Panc1 (cell line): ENCODE data around the gene FHAD1.

Experiments
- POLR2AphosphoS5 ChIP-seq: IDR thresholded peaks from 2 replicates; pipeline ENCODE4 v1.6.1; 2012; ENCODE audit warnings: mild to moderate bottlenecking, low read depth, low read length, moderate library complexity
- SIN3A ChIP-seq: IDR thresholded peaks from 2 replicates; pipeline ENCODE4 v1.6.1; 2012; ENCODE audit warnings: low read depth, mild to moderate bottlenecking, low read length, moderate library complexity, borderline replicate concordance; ENCODE audit not compliant: insufficient read depth
- TF ChIP-seq, protein P1 (sequence below): fragments of 450-650 bp; IDR thresholded peaks from 2 replicates; pipeline ENCODE4 v1.5.1; 2017; ENCODE audit warnings: mild to moderate bottlenecking

DNA sequence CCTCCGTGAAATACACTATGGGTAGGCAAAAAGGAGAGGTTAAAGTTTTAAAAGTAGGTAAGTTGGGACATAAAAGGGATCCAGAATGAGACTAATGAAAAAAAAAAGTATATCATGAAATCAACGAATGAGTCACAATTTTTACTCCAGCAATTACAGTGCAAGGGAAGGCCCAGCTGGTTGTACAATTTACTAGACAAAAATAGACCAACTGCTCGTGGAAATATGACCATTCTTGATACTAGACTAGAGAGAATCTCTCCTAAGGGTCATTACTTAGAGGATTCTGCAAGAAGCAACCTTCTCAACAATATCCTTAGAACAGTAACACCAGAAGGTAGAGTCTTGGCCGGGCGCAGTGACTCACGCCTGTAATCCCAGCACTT, 107.5 kb downstream of the FHAD1 start:
- TF ChIP-seq, protein P1, sequence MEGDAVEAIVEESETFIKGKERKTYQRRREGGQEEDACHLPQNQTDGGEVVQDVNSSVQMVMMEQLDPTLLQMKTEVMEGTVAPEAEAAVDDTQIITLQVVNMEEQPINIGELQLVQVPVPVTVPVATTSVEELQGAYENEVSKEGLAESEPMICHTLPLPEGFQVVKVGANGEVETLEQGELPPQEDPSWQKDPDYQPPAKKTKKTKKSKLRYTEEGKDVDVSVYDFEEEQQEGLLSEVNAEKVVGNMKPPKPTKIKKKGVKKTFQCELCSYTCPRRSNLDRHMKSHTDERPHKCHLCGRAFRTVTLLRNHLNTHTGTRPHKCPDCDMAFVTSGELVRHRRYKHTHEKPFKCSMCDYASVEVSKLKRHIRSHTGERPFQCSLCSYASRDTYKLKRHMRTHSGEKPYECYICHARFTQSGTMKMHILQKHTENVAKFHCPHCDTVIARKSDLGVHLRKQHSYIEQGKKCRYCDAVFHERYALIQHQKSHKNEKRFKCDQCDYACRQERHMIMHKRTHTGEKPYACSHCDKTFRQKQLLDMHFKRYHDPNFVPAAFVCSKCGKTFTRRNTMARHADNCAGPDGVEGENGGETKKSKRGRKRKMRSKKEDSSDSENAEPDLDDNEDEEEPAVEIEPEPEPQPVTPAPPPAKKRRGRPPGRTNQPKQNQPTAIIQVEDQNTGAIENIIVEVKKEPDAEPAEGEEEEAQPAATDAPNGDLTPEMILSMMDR, result no peak
- TF ChIP-seq POLR2AphosphoS5 (no peak), SIN3A (no peak)
